Activated CD4-positive, alpha-beta T cell treated with anti-CD3 and anti-CD28 coated beads, Interleukin-2, amount 10 ng/mL, durations not matched to agents 24 days and 14 days (primary cell): ENCODE results near the gene TMEM88. TPM values are rescaled to one million over a fixed set of nuclear protein-coding genes. Genes with fewer than 3 reads are reported as not detected.
A peak's percentile ranks its signal among the peaks of the same experiment; 100 is the strongest.
"Not testable (repeated sequence)": the region's sequence is repeated elsewhere in the genome, so short reads cannot be mapped to it uniquely, and the experiment has no call there.

Experiments
- DNase-seq: peaks from one replicate; pipeline ENCODE4 v3.0.0; 2022
- H3K27ac Mint-ChIP-seq: one replicate; pipeline ENCODE4 v1.8.0; 2022; ENCODE audit warnings: mild to moderate bottlenecking, mixed read lengths
- H3K27me3 Mint-ChIP-seq: one replicate; pipeline ENCODE4 v1.8.0; 2022; ENCODE audit warnings: mixed read lengths
- H3K36me3 Mint-ChIP-seq: one replicate; pipeline ENCODE4 v1.8.0; 2022; ENCODE audit warnings: low read depth, mild to moderate bottlenecking, mixed read lengths
- H3K4me1 Mint-ChIP-seq: one replicate; pipeline ENCODE4 v1.8.0; 2021; ENCODE audit warnings: mixed read lengths
- H3K4me3 Mint-ChIP-seq: one replicate; pipeline ENCODE4 v1.8.0; 2022; ENCODE audit warnings: mild to moderate bottlenecking, moderate library complexity, mixed read lengths
- H3K9me3 Mint-ChIP-seq: one replicate; pipeline ENCODE4 v1.8.0; 2021; ENCODE audit warnings: mixed read lengths
- intact Hi-C: fragments of 100-400 bp; cut with micrococcal nuclease; formaldehyde crosslinking; loops from one replicate; pipeline ENCODE4 v1.15.1; 2023
- total RNA-seq: library from RNA; stranded (reverse); gene quantifications from 2 replicates; pipeline ENCODE4 v1.2.3, GENCODE V29; 2022

The TMEM88 gene
- total RNA-seq, 1 donor from 2014 or later = 7.1 TPM

DNA sequence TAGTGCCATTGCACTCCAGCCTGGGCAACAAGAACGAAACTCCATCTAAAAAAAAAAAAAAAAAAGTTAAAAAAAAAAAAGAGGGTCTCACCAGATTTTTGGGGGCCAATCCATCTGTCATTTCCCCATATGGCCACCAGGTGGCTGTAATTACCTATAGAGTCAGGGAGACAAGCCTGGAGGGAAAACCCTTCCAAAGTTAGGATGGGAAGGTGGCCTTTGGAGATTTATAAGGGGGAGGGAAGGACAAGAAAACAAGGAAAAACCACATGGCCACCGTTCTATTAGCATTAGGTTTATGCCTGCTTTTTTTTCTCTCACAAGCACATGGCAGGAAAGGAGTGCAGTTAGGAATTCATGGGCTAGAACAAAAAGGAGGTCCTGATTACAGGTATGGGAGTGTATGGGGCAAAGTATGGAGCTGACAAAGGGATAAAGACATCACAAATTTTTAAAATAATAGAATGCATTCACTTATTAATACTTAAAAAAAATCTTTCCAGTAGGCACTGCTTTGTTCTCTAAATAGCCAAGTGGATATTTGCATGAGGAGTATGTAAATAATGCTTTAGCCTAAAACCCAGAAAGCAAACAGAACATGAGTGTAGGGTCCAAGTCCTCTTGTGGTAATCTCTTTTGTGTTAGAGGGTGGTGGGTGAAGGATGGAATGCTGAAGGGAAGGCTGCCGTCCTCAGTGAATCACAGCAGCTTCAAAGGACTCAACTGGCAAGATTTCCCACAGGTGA is 8.0 kb downstream of the TMEM88 start:
- Mint-ChIP-seq H3K27me3 (no peaks in the 10 kb centered on the region), H3K4me1 (peaks cover 26% of the 10 kb centered on the region), H3K4me3 (no peak overlapping the region), H3K36me3 (peaks cover 52% of the 10 kb centered on the region), H3K27ac (peak overlapping the region; percentile 8), H3K9me3 (no peaks in the 10 kb centered on the region)
- DNase-seq = peak; percentile 85
- intact Hi-C loops = loop anchor here (2.0 kb wide), 1 partner anchor 126 kb away; no protein-coding TSS in a partner anchor

- DNase-seq, H3K4me3 Mint-ChIP-seq, H3K9me3 Mint-ChIP-seq, intact Hi-C loops, H3K27me3 Mint-ChIP-seq, H3K27ac Mint-ChIP-seq: not testable (repeated sequence)
- Mint-ChIP-seq H3K4me1 (peaks cover 31% of the 10 kb centered on the region), H3K36me3 (peaks cover 47% of the 10 kb centered on the region)
Observed at GRCh38 chr17:7864384-7864783, 9.5 kb downstream of the TMEM88 start.

DNA sequence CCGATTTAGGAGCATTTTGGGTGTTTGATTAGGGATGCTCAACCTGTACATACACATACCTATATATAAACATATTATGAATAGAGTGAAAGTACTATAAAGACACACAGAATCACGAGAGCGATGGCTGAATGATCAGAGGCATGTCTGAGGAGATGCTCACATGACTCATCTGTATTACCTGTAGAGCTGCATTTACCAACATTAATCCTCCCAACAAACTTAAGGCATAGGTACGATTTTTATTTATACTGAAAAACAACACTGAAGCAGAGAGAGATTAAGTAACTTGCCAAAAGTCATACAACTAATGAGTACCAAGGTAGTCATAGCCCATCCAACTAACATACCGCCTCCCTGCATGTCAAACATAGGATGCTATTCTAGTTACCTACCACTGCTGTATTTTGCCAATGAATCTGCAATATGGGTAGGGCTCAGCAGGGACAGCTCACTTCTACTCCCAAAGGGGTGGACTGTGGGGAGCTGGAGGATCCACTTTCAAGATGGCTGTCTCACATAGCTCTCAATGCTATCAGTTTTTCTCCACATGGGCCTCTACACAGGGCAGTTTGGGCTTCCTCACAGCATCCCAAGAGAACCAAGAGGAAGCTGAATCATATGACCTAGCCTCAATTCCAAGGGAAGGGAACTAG is 10.3 kb downstream of the TMEM88 start:
- peaks cover 42% of the 10 kb centered on the region for H3K36me3 Mint-ChIP-seq

DNA sequence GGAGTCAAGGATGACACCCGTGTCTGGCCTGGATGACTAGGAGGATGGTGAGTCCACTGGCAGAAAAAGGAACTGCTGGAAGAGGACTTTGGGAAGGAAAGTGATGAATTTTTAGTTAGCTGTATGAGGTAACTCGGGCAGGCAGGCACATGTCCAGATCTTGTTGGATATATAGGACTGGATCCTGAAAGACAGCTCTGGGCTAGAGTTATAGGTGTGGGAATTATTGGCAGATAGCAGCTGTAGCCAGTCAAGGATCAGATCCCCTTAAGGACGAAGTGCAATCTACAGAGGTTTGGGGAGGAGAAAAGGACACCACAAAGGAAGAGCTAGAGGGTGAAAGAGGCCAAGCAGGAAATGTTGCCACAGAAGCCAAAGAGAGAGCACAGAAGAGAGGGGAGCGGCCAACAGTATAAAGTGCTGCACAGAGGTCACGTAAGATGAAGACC is 13.0 kb downstream of the TMEM88 start:
- H3K27me3 Mint-ChIP-seq = no peaks in the 10 kb centered on the region
- H3K9me3 Mint-ChIP-seq = no peaks in the 10 kb centered on the region
- H3K4me3 Mint-ChIP-seq = peak overlapping the region; percentile 51
- intact Hi-C loops = no loop called here
- H3K27ac Mint-ChIP-seq = peak overlapping the region; percentile 58
- H3K36me3 Mint-ChIP-seq = peaks cover 30% of the 10 kb centered on the region
- peaks cover 22% of the 10 kb centered on the region for H3K4me1 Mint-ChIP-seq
- DNase-seq = peak; percentile 75

More for the DNA sequence above, 10.3 kb downstream of the TMEM88 start:
- Mint-ChIP-seq H3K4me1 (peaks cover 26% of the 10 kb centered on the region), H3K27me3 (no peaks in the 10 kb centered on the region), H3K4me3 (no peak overlapping the region), H3K27ac (no peak overlapping the region), H3K9me3 (no peaks in the 10 kb centered on the region)
- DNase-seq = no peak
- intact Hi-C loops = no loop called here

DNA sequence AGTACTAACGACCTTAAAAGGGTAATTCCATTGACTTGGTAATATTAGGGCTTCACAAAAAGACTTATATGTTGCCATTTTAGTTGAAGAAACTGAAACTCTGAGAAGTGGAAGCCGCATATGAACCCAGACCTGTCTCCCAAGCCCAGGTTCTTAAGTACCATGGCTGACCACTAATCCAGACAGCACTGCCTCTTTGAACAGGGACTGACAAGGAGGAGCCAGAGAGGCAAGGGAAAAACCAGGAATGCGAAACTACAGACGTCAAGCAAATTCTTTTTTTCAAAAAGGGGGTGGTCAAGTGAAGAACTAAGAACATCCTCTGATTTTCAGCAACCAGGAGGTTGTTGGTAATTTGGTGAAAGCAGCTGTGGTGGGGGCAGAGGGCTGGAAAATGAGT is 18.2 kb downstream of the TMEM88 start:
- H3K9me3 Mint-ChIP-seq = no peaks in the 10 kb centered on the region
- H3K36me3 Mint-ChIP-seq = peaks cover 19% of the 10 kb centered on the region
- intact Hi-C loops = no loop called here
- H3K27ac Mint-ChIP-seq = no peak overlapping the region
- H3K4me1 Mint-ChIP-seq = peaks cover 13% of the 10 kb centered on the region
- H3K27me3 Mint-ChIP-seq = no peaks in the 10 kb centered on the region
- no peak overlapping the region for H3K4me3 Mint-ChIP-seq
- DNase-seq = no peak

- Mint-ChIP-seq H3K4me3 (no peak overlapping the region), H3K4me1 (peaks cover 5% of the 10 kb centered on the region), H3K9me3 (no peaks in the 10 kb centered on the region), H3K36me3 (peaks cover 19% of the 10 kb centered on the region), H3K27me3 (no peaks in the 10 kb centered on the region), H3K27ac (no peak overlapping the region)
- no peak for DNase-seq
- intact Hi-C loops = no loop called here
Observed at GRCh38 chr17:7875804-7876370, 21.0 kb downstream of the TMEM88 start.

GRCh38 chr17:7878234-7878633 is 23.4 kb downstream of the TMEM88 start:
- no peak for DNase-seq
- no peak overlapping the region for H3K4me3 Mint-ChIP-seq
- H3K27ac Mint-ChIP-seq = no peak overlapping the region
- peaks cover 15% of the 10 kb centered on the region for H3K36me3 Mint-ChIP-seq
- H3K9me3 Mint-ChIP-seq = no peaks in the 10 kb centered on the region
- no peaks in the 10 kb centered on the region for H3K27me3 Mint-ChIP-seq
- peaks cover 5% of the 10 kb centered on the region for H3K4me1 Mint-ChIP-seq
- intact Hi-C loops = no loop called here

GRCh38 chr17:7880076-7880868 is 25.4 kb downstream of the TMEM88 start:
- Mint-ChIP-seq H3K4me3 (no peak overlapping the region), H3K36me3 (peaks cover 8% of the 10 kb centered on the region), H3K27ac (no peak overlapping the region), H3K4me1 (peaks cover 4% of the 10 kb centered on the region), H3K27me3 (no peaks in the 10 kb centered on the region), H3K9me3 (no peaks in the 10 kb centered on the region)
- DNase-seq = no peak
- intact Hi-C loops = no loop called here

GRCh38 chr17:7881276-7882054 is 26.6 kb downstream of the TMEM88 start:
- intact Hi-C loops = no loop called here
- no peaks in the 10 kb centered on the region for H3K27me3 Mint-ChIP-seq
- no peak overlapping the region for H3K27ac Mint-ChIP-seq
- H3K4me1 Mint-ChIP-seq = peaks cover 3% of the 10 kb centered on the region
- H3K36me3 Mint-ChIP-seq = peaks cover 7% of the 10 kb centered on the region
- DNase-seq = no peak
- no peaks in the 10 kb centered on the region for H3K9me3 Mint-ChIP-seq
- no peak overlapping the region for H3K4me3 Mint-ChIP-seq

DNA sequence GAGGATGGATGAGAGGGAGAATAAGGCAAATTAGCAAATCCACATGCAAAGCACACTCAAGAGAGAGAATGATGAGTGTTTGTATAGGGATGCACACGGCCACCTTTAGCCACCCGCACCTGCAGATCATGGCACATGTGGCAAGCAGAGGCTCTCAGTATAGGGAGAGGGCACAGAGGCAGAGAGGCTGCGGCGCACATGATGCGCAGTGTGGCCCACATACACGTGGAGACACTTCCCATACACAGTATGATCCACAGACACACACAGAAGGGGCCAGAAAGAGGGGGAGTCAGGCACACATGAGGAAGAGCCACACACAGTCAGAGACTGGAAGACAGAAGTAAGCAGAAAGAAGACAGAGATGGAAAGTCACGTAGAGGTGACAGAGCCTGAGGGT is 27.2 kb downstream of the TMEM88 start:
- H3K27me3 Mint-ChIP-seq = no peaks in the 10 kb centered on the region
- H3K4me3 Mint-ChIP-seq = no peak overlapping the region
- H3K9me3 Mint-ChIP-seq = no peaks in the 10 kb centered on the region
- H3K36me3 Mint-ChIP-seq = peaks cover 7% of the 10 kb centered on the region
- H3K27ac Mint-ChIP-seq = no peak overlapping the region
- peak; percentile 64 for DNase-seq
- intact Hi-C loops = no loop called here
- peaks cover 2% of the 10 kb centered on the region for H3K4me1 Mint-ChIP-seq

DNA sequence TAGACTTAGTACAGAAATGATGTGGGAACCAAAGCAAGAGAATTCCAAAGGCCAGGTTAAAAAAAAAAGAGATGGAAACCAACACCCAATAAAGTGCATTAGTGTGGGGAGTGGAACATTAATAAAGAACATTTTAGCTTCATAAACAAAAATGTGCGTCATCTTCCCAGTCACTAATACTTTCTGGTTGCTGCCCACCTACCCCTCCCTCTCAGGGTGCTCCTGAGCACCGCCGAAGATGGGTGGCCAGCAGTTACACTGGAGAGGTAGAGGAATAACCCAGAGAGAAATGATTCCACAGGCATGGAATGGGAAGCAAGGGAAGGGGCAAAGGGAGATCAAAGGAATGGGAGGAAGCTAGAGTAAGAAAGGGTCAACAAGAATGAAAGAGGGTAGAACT is 27.8 kb downstream of the TMEM88 start:
- H3K27me3 Mint-ChIP-seq = no peaks in the 10 kb centered on the region
- DNase-seq = no peak
- no peak overlapping the region for H3K27ac Mint-ChIP-seq
- H3K4me3 Mint-ChIP-seq = no peak overlapping the region
- intact Hi-C loops = no loop called here
- peaks cover 2% of the 10 kb centered on the region for H3K4me1 Mint-ChIP-seq
- H3K36me3 Mint-ChIP-seq = peaks cover 5% of the 10 kb centered on the region
- no peaks in the 10 kb centered on the region for H3K9me3 Mint-ChIP-seq

DNA sequence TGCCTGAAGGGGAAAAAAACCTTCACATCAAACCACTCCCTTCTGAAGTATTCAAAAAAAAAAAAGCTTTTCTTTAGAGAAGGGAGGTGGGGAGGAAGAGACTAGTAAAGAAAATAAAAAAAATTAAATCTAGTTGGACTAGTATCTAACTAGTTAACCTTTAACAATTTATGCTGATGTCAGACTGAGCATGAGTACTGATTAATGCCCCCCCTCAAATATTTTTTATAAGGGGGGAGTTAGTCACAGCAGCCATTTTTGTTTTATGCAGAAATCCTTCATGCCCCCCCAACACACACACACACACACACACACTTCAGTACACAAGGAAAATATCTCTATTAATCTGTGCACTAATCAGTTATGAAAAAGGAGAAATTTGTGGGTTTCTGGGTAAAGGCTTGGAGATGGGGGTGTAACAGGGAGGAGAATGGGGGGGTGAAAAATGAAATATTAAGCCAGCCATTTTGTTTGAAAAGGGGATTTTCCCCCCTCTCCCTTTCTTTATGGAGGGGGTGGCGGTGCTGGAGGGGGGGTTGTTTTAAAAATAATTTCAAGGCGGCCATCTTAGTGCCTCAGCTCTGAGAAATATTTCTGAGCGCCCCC is 29.0 kb downstream of the TMEM88 start:
- H3K4me3 Mint-ChIP-seq = peak overlapping the region; percentile 73
- H3K4me1 Mint-ChIP-seq = peaks cover 2% of the 10 kb centered on the region
- intact Hi-C loops = no loop called here
- H3K36me3 Mint-ChIP-seq = peaks cover 5% of the 10 kb centered on the region
- H3K27me3 Mint-ChIP-seq = no peaks in the 10 kb centered on the region
- DNase-seq = peak; percentile 73
- peak overlapping the region; percentile 83 for H3K27ac Mint-ChIP-seq
- no peaks in the 10 kb centered on the region for H3K9me3 Mint-ChIP-seq
